Stomach (tissue), 9 donors: Measurements from ENCODE around the gene ASTN2. TPM values are rescaled to one million over a fixed set of nuclear protein-coding genes. Genes with fewer than 3 reads are reported as not detected.

Experiments used
- DNase-seq, 2 donors: peaks; one replicate each; pipeline versions ENCODE4 v3.0.0 to v3.0.0-alpha.2; 2013 to 2019
- H3K27ac ChIP-seq, 5 donors: fragments of 200-600 bp in 4 of 5; sonication (generic) in 4 of 5; one replicate each; pipeline ENCODE4 v1.5.1; 2013 to 2019; ENCODE audit warnings: mild to moderate bottlenecking in 1 of 5, moderate library complexity in 1 of 5
- H3K27me3 ChIP-seq, 3 donors: fragments of 200-600 bp; sonication (generic); one replicate each; pipeline ENCODE4 v1.5.1; 2017 to 2019; ENCODE audit warnings: mixed run types in 1 of 3
- H3K36me3 ChIP-seq, 4 donors: fragments of 200-600 bp; sonication (generic); 1 replicate in 3 of 4; 2 replicates in 1 of 4; pipeline ENCODE4 v1.5.1; 2016 to 2019
- H3K4me1 ChIP-seq, 4 donors: fragments of 200-600 bp; sonication (generic); one replicate each; pipeline ENCODE4 v1.5.1; 2016 to 2019
- H3K4me3 ChIP-seq, 4 donors: fragments of 200-600 bp; sonication (generic) in 3 of 4; one replicate each; pipeline ENCODE4 v1.5.1; 2016 to 2019; ENCODE audit warnings: mild to moderate bottlenecking in 1 of 4
- H3K9me3 ChIP-seq, 4 donors: fragments of 200-600 bp; sonication (generic); one replicate each; pipeline ENCODE4 v1.5.1; 2016 to 2019
- EP300 ChIP-seq: sonication (generic); formaldehyde crosslinking; IDR thresholded peaks from one replicate; pipeline ENCODE4 v1.6.1; 2017; ENCODE audit warnings: antibody characterized with exemption
- POLR2A ChIP-seq, 4 donors: fragments of 450-650 bp; IDR thresholded peaks; one replicate each; pipeline ENCODE4 v1.6.1; 2016; ENCODE audit warnings: antibody characterized with exemption in 4 of 4, control low read depth in 2 of 4, mild to moderate bottlenecking in 1 of 4, moderate library complexity in 1 of 4
- POLR2AphosphoS5 ChIP-seq, 3 donors: sonication (generic); formaldehyde crosslinking; IDR thresholded peaks; one replicate each; pipeline ENCODE4 v1.6.1; 2016; ENCODE audit warnings: antibody characterized with exemption in 3 of 3
- WGBS, 5 donors: extraction: QIAGEN DNeasy Blood & Tissue Kit in 3 of 5; methylation state at CpG; one replicate each; pipeline versions ENCODE4 v1.1.5 to v1.1.7; 2013 to 2018; 5-methylcytosine and 5-hydroxymethylcytosine counted together
- intact Hi-C: fragments of 100-400 bp; cut with DNase I; formaldehyde crosslinking; loops from one replicate; pipeline ENCODE4 v1.15.1; 2023; ENCODE audit warnings: low total_unique reads
- polyA plus RNA-seq, 3 donors: library from polyadenylated mRNA; stranded (reverse); fragments of 200-250 nt; gene quantifications; one replicate each; pipeline ENCODE4 v1.2.3, GENCODE V29; 2013
- total RNA-seq, 5 donors: library from RNA; depleted of rRNA; stranded (reverse); fragments of >200 nt; gene quantifications; one replicate each; pipeline versions ENCODE4 v1.1.0 to v1.2.3, GENCODE V29; 2014 to 2016
- TF ChIP-seq, protein P1 (sequence below), 7 experiments: fragments of 450-650 bp in 4 of 7; fragments of 200-600 bp in 3 of 7; sonication (generic) in 3 of 7; IDR thresholded peaks; one replicate each; pipeline ENCODE4 v1.5.1; 2016 to 2019; ENCODE audit warnings: antibody characterized with exemption in 7 of 7, control low read depth in 2 of 7, mild to moderate bottlenecking in 1 of 7
- donor health status: healthy with polysubstance abuse.
- donor health status: Bipolar disorder and iron deficiency.
- donor health status: healthy.

Gene ASTN2
- total and polyA plus RNA-seq, 8 donors, result 2.1 to 22.3 (median 4.2) TPM; not detected in 1

- Histone ChIP-seq H3K4me1 (no peaks in the 10 kb centered on the region), H3K4me3 (no peak overlapping the region), H3K27me3 (no peaks in the 10 kb centered on the region), H3K36me3 (no peaks in the 10 kb centered on the region), H3K9me3 (no peaks in the 10 kb centered on the region), H3K27ac (no peak overlapping the region)
- no peak for DNase-seq
- TF ChIP-seq POLR2AphosphoS5 (IDR thresholded peaks at IDR 0.05) (no peak), POLR2A (IDR thresholded peaks at IDR 0.05) (no peak), EP300 (no peak)
- TF ChIP-seq, protein P1, sequence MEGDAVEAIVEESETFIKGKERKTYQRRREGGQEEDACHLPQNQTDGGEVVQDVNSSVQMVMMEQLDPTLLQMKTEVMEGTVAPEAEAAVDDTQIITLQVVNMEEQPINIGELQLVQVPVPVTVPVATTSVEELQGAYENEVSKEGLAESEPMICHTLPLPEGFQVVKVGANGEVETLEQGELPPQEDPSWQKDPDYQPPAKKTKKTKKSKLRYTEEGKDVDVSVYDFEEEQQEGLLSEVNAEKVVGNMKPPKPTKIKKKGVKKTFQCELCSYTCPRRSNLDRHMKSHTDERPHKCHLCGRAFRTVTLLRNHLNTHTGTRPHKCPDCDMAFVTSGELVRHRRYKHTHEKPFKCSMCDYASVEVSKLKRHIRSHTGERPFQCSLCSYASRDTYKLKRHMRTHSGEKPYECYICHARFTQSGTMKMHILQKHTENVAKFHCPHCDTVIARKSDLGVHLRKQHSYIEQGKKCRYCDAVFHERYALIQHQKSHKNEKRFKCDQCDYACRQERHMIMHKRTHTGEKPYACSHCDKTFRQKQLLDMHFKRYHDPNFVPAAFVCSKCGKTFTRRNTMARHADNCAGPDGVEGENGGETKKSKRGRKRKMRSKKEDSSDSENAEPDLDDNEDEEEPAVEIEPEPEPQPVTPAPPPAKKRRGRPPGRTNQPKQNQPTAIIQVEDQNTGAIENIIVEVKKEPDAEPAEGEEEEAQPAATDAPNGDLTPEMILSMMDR (IDR thresholded peaks at IDR 0.05), result no peak
- intact Hi-C loops, result no loop called here
- WGBS, 5 donors, result 71 to 79% (median 75%) methylated on average over 5 of the region's 5 CpGs
These were observed 427.0 kb downstream of the ASTN2 start for GRCh38 chr9:116987721-116988485.

GRCh38 chr9:116986015-116986414, 428.8 kb downstream of the ASTN2 start:
- TF ChIP-seq EP300 (no peak), POLR2AphosphoS5 (IDR thresholded peaks at IDR 0.05) (no peak)
- TF ChIP-seq, protein P1 (IDR thresholded peaks at IDR 0.05), result no peak
- intact Hi-C loops, result no loop called here
- Histone ChIP-seq H3K4me1 (no peaks in the 10 kb centered on the region), H3K36me3 (no peaks in the 10 kb centered on the region), H3K4me3 (no peak overlapping the region), H3K9me3 (no peaks in the 10 kb centered on the region), H3K27ac (no peak overlapping the region), H3K27me3 (no peaks in the 10 kb centered on the region)
- 43 to 59% (median 56%) methylated on average over 7 of the region's 7 CpGs for WGBS, 5 donors
- DNase-seq, result no peak

GRCh38 chr9:116985596-116985995, 429.3 kb downstream of the ASTN2 start:
- DNase-seq, result no peak
- WGBS, 5 donors, result 70 to 87% (median 84%) methylated on average over 4 of the region's 4 CpGs
- H3K4me3 ChIP-seq, result no peak overlapping the region
- no peaks in the 10 kb centered on the region for H3K36me3 ChIP-seq
- no peak overlapping the region for H3K27ac ChIP-seq
- intact Hi-C loops, result no loop called here
- TF ChIP-seq EP300, result no peak
- TF ChIP-seq, protein P1 (IDR thresholded peaks at IDR 0.05), result no peak
- TF ChIP-seq POLR2A (IDR thresholded peaks at IDR 0.05), result no peak
- no peak for TF ChIP-seq POLR2AphosphoS5 (IDR thresholded peaks at IDR 0.05)
- H3K27me3 ChIP-seq, result no peaks in the 10 kb centered on the region
- H3K4me1 ChIP-seq, result no peaks in the 10 kb centered on the region
- no peaks in the 10 kb centered on the region for H3K9me3 ChIP-seq

- H3K9me3 ChIP-seq, result no peaks in the 10 kb centered on the region
- H3K27ac ChIP-seq, result no peak overlapping the region
- TF ChIP-seq EP300 (no peak), POLR2A (IDR thresholded peaks at IDR 0.05) (no peak), POLR2AphosphoS5 (IDR thresholded peaks at IDR 0.05) (no peak)
- TF ChIP-seq, protein P1 (IDR thresholded peaks at IDR 0.05), result no peak
- intact Hi-C loops, result no loop called here
- H3K36me3 ChIP-seq, result no peaks in the 10 kb centered on the region
- DNase-seq, result no peak
- no peaks in the 10 kb centered on the region for H3K27me3 ChIP-seq
- H3K4me1 ChIP-seq, result no peaks in the 10 kb centered on the region
- 63 to 68% (median 66%) methylated on average over 2 of the region's 2 CpGs for WGBS, 5 donors
- no peak overlapping the region for H3K4me3 ChIP-seq
These were observed 430.7 kb downstream of the ASTN2 start for GRCh38 chr9:116984111-116984510.
